Fibroblast of mammary gland (primary cell): ENCODE measurements around the gene SHOC2.

Source experiments
- DNase-seq: peaks from one replicate; pipeline ENCODE4 v3.0.0-alpha.2; 2010; ENCODE audit warnings: low read depth
- H3K4me3 ChIP-seq: 2 replicates; pipeline ENCODE4 v1.5.1; 2011; ENCODE audit warnings: low read depth, mild to moderate bottlenecking, low read length, moderate library complexity; ENCODE audit not compliant: control insufficient read depth
- CTCF ChIP-seq: conservative IDR thresholded peaks from 2 replicates; pipeline ENCODE4 v1.5.1; 2011; ENCODE audit warnings: low read depth, low read length, inconsistent platforms; ENCODE audit not compliant: control insufficient read depth, insufficient read depth

SHOC2 gene

DNA sequence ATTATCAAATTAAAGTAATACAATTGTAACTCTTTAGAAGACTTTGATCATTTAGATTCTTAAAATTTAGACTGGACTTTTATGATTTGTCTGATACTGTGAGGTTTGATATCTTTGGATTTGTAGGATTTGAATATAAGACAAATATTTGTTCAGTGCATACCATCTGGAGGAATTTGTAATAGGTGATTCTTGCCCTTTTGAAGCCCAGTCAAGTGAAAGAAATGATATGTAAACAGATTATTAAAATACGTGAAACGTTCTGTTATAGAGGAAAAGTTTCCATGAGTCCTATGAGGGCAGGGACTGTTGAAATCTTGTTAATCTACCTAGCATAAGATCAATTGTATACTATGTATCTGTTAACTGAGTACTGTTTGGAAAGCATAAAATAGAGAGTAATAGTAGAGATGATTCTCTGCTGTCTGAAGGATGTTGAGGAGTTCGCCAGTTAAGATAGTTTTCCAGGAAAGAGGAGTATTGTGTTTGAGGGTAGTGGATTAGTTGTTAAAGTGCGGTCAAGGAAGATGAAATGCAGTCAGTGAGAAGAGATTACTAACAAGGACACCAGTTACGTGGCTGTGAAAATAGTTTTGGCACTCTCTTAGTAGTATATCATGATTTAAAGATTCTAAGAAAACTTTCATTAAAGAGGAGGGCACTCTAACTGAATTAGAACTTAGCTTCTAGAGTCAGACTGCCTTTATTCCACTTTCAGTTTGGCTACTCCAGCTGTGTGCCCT is 33.3 kb upstream of the SHOC2 start:
- TF ChIP-seq CTCF: no peak
- H3K4me3 ChIP-seq: no peak overlapping the region
- no peak for DNase-seq

- H3K4me3 ChIP-seq: no peak overlapping the region
- DNase-seq: no peak
- no peak for TF ChIP-seq CTCF
Measured at GRCh38 chr10:110887560-110887959, 31.8 kb upstream of the SHOC2 start.

DNA sequence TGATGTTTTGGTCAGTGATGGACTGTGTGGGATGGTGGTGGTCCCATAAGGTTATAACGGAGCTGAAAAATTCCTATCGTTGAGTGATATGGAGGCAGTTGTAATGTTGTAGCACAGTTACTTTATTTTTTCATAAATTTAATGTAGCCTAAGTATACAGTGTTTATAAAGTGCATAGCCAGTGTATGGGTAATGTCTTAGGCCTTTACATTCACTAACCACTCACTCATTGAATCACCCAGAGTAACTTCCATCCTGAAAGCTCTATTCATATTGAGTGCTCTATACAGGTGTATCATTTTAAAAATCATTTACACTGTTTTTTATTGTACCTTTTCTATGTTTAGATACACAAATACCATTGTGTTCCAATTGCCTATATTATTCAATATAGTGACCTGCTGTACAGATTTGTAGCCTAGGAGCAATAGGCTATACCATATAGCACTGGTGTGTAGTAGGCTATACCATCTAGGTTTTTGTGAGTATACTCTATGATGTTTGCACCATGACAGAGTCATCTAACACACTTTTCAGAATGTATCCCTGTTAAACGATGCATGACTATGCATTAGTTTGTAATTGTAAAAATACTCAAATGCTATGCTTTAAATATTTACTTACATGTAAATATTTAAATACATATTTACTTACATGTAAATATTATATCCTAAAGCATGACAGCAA is 26.7 kb upstream of the SHOC2 start:
- no peak for DNase-seq
- TF ChIP-seq CTCF: no peak
- no peak overlapping the region for H3K4me3 ChIP-seq

DNA sequence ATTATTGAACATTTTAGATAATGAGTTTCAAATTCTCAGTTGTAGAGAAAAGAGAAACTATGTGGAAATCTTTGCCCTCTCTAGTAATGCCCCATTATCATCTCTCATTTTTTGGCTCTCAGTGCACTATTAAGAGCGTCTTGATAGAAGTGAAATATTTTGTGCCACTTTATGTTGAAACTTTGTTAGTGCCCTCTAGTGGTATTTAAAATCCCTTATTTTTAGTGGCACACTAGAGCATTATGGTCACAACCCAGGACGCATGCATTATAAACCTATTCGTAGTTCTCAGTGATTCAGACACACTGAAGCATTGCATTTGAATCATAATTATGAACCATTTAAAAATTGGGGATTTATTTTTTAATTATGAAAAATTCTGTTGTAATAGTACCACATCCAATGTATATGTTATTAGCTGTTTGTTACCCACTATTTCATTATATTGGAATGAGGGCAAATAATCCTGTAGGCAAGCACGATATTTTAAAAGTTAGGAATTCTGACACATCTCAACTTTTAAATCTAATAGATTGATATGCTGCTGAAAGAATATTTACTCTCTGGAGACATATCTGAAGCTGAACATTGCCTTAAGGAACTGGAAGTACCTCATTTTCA is 25.7 kb upstream of the SHOC2 start:
- peak; percentile 42 for TF ChIP-seq CTCF
- no peak overlapping the region for H3K4me3 ChIP-seq
- DNase-seq: peak; percentile 64

GRCh38 chr10:110897184-110897583 is 22.2 kb upstream of the SHOC2 start:
- H3K4me3 ChIP-seq: no peak overlapping the region
- no peak for TF ChIP-seq CTCF
- DNase-seq: no peak

DNA sequence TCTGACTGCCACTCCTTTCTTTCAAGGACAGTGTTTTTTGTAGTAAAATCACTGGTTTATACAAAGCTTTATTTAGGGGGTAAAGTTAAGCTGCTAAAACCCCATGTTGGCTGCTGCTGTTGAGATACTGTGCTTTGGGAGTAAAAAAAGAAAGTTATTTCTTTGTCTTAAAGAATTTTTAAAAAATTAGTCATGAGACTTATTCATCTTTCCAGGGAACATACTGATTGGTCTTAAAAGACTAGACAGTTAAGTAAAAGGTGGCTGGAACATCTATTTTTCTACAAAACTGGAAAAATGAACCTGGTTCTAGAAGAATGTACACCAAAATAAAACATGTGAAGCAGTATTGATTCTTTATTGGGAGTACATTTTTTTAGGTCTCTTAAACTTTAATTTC is 21.0 kb upstream of the SHOC2 start:
- TF ChIP-seq CTCF: no peak
- no peak for DNase-seq
- H3K4me3 ChIP-seq: no peak overlapping the region
